HuH-7.5 (cell line): ENCODE measurements around the gene THBS3.
"Not testable (repeated sequence)": the region's sequence is repeated elsewhere in the genome, so short reads cannot be mapped to it uniquely, and the experiment has no call there.

Source experiments
- DNase-seq: peaks from one replicate; pipeline ENCODE4 v3.0.0; 2011; ENCODE audit warnings: low spot score

Gene THBS3

GRCh38 chr1:155206891-155207805 is 549 bp downstream of the THBS3 start:
- DNase-seq = peak; percentile 89

GRCh38 chr1:155205969-155206593 is 1.6 kb downstream of the THBS3 start:
- no peak for DNase-seq

GRCh38 chr1:155205035-155205434 is 2.7 kb downstream of the THBS3 start:
- no peak for DNase-seq

GRCh38 chr1:155202731-155203515 is 4.8 kb downstream of the THBS3 start:
- no peak for DNase-seq

GRCh38 chr1:155202198-155202597 is 5.5 kb downstream of the THBS3 start:
- peak; percentile 4 for DNase-seq

- peak; percentile 3 for DNase-seq
Observed at GRCh38 chr1:155200920-155201319, 6.8 kb downstream of the THBS3 start.

GRCh38 chr1:155199792-155200191 is 7.9 kb downstream of the THBS3 start:
- DNase-seq = peak; percentile 2

GRCh38 chr1:155198547-155198906 is 9.2 kb downstream of the THBS3 start:
- peak; percentile 8 for DNase-seq

GRCh38 chr1:155197901-155198546 is 9.7 kb downstream of the THBS3 start:
- DNase-seq = peak; percentile 6

GRCh38 chr1:155196893-155197638 is 10.6 kb downstream of the THBS3 start:
- DNase-seq = peak; percentile 8

- DNase-seq = peak; percentile 11
Observed at GRCh38 chr1:155196103-155196892, 11.4 kb downstream of the THBS3 start.

- DNase-seq = peak; percentile 66
Observed at GRCh38 chr1:155195201-155196102, 12.2 kb downstream of the THBS3 start.

- DNase-seq = not testable (repeated sequence)
Observed at GRCh38 chr1:155193991-155194240, 13.8 kb downstream of the THBS3 start.

GRCh38 chr1:155193275-155193990 is 14.3 kb downstream of the THBS3 start:
- DNase-seq = peak; percentile 99

- DNase-seq = no peak
Observed at GRCh38 chr1:155192346-155193274, 15.1 kb downstream of the THBS3 start.

- DNase-seq = peak; percentile 58
Observed at GRCh38 chr1:155191904-155192303, 15.8 kb downstream of the THBS3 start.

- DNase-seq = not testable (repeated sequence)
Observed at GRCh38 chr1:155189926-155190325, 17.8 kb downstream of the THBS3 start.

GRCh38 chr1:155188268-155188667 is 19.4 kb downstream of the THBS3 start:
- DNase-seq = no peak
